Skeletal muscle tissue (tissue), 4 donors: ENCODE results near the gene PLCD3. TPM values are rescaled to one million over a fixed set of nuclear protein-coding genes. Genes with fewer than 3 reads are reported as not detected.
A peak's percentile ranks its signal among the peaks of the same experiment; 100 is the strongest.

Experiments
- H3K27ac ChIP-seq: one replicate; pipeline ENCODE4 v1.7.0; 2013; ENCODE audit warnings: mild to moderate bottlenecking, low read depth, low read length, inconsistent platforms
- H3K27me3 ChIP-seq, 3 donors: one replicate each; pipeline ENCODE4 v1.7.0; 2013; ENCODE audit warnings: low read length in 3 of 3; ENCODE audit not compliant: control insufficient read depth in 3 of 3, insufficient read depth in 3 of 3
- H3K36me3 ChIP-seq, 3 donors: one replicate each; pipeline ENCODE4 v1.7.0; 2013; ENCODE audit warnings: low read length in 3 of 3; ENCODE audit not compliant: control insufficient read depth in 3 of 3, insufficient read depth in 3 of 3
- H3K4me1 ChIP-seq, 3 donors: one replicate each; pipeline ENCODE4 v1.7.0; 2013; ENCODE audit warnings: low read length in 3 of 3, mild to moderate bottlenecking in 3 of 3; ENCODE audit not compliant: control insufficient read depth in 3 of 3, insufficient read depth in 3 of 3
- H3K4me3 ChIP-seq, 3 donors: one replicate each; pipeline ENCODE4 v1.7.0; 2013; ENCODE audit warnings: low read length in 3 of 3
- H3K9ac ChIP-seq, 3 donors: one replicate each; pipeline ENCODE4 v1.7.0; 2013; ENCODE audit warnings: low read length in 3 of 3, mild to moderate bottlenecking in 3 of 3, moderate library complexity in 2 of 3, low read depth in 1 of 3
- H3K9me3 ChIP-seq, 3 donors: one replicate each; pipeline ENCODE4 v1.7.0; 2013; ENCODE audit warnings: low read length in 3 of 3; ENCODE audit not compliant: control insufficient read depth in 3 of 3
- total RNA-seq: library from RNA; depleted of rRNA; stranded (reverse); fragments of >200 nt; gene quantifications from one replicate; pipeline ENCODE4 v1.2.3, GENCODE V29; 2014
- donor health status: Osteomylitis.

The PLCD3 gene
- total RNA-seq, 1 donor from 2014 or later, result 12.0 TPM

DNA sequence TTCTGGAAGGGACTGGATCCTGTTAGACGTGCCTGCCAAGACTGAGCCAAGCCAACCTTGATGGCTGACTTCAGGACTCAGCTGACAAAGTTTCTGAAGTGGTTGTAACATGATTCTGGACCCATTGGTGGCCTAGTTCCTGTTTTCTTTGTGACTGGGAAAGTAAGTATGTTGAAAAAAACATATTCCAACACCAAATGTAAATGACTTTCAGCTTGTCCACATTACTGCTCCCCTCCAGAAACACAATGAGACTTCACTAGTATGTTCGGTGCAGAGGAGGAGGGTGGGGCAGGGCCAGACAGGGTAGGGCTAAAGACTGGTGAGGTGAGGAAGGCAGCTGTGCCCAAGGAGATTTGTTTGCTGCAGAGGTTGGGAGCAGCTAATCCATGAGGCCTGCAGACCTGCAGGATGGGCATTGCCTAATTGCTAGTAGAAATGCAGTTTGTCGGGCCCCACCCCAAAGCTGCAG lies 44.8 kb downstream of the PLCD3 start:
- Histone ChIP-seq H3K4me1 (peaks cover 33 to 42% (median 37%) of the 10 kb centered on the region in 3 donors), H3K36me3 (peaks cover 44 to 63% (median 55%) of the 10 kb centered on the region in 3 donors), H3K27me3 (no peaks in the 10 kb centered on the region), H3K9me3 (no peaks in the 10 kb centered on the region), H3K27ac (peak overlapping the region; percentile 74), H3K9ac (peak overlapping the region in 2 of 3 donors; percentile 48 to 74), H3K4me3 (peak overlapping the region in 2 of 3 donors; percentile 24 to 40)

DNA sequence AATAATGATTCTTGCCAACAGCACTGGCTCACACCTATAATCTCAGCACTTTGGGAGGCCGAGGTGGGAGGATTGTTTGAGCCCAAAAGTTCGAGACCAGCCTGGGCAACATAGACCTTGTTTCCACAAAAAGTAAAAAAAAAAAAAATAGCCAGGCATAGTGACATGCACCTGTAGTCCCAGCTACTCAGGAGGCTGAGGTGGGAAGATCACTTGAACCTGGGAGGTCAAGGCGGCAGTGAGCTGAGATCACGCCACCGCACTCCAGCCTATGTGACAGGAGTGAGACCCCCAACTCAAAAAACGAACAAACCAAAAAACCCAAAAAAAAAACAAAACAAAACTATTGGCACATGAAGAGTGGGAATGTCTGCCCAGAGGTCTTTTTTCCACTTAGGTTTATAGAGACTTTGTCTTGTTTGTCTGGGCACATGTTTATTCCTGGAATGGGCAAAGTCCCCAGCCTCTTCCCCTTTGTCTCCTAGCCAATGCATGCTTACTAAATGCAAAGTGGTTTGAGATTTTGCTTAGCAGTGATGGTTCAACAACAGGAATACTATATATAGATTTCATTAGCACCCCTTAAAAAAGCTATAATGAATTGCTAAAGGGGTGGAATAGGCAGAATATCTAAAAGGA lies 45.3 kb downstream of the PLCD3 start:
- Histone ChIP-seq H3K4me3 (peak overlapping the region in 2 of 3 donors; percentile 30 to 40), H3K9me3 (no peaks in the 10 kb centered on the region), H3K4me1 (peaks cover 28 to 37% (median 32%) of the 10 kb centered on the region in 3 donors), H3K9ac (peak overlapping the region in 1 of 3 donors; percentile 74), H3K27ac (peak overlapping the region; percentile 74), H3K36me3 (peaks cover 48 to 60% (median 58%) of the 10 kb centered on the region in 3 donors), H3K27me3 (no peaks in the 10 kb centered on the region)

DNA sequence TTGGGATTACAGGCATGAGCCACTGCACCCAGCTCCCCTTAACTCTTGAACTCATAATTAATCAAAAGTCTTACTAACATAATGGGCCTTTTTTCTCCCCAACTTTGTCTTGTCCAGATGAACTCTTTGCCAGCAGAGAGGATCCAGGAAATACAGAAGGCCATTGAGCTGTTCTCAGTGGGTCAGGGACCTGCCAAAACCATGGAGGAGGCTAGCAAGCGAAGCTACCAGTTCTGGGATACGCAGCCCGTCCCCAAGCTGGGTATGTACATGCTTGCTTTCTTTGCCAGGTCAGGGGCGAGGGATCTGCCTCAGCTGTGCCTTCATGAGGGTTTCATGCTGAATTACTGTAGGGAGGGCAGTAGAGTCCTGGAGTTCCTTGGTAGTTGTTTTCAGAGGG lies 45.9 kb downstream of the PLCD3 start:
- peak overlapping the region; percentile 74 for H3K27ac ChIP-seq
- no peaks in the 10 kb centered on the region for H3K9me3 ChIP-seq
- no peak overlapping the region for H3K9ac ChIP-seq
- peaks cover 29 to 36% (median 33%) of the 10 kb centered on the region in 3 donors for H3K4me1 ChIP-seq
- H3K27me3 ChIP-seq, result no peaks in the 10 kb centered on the region
- peaks cover 52 to 62% (median 61%) of the 10 kb centered on the region in 3 donors for H3K36me3 ChIP-seq
- H3K4me3 ChIP-seq, result no peak overlapping the region

DNA sequence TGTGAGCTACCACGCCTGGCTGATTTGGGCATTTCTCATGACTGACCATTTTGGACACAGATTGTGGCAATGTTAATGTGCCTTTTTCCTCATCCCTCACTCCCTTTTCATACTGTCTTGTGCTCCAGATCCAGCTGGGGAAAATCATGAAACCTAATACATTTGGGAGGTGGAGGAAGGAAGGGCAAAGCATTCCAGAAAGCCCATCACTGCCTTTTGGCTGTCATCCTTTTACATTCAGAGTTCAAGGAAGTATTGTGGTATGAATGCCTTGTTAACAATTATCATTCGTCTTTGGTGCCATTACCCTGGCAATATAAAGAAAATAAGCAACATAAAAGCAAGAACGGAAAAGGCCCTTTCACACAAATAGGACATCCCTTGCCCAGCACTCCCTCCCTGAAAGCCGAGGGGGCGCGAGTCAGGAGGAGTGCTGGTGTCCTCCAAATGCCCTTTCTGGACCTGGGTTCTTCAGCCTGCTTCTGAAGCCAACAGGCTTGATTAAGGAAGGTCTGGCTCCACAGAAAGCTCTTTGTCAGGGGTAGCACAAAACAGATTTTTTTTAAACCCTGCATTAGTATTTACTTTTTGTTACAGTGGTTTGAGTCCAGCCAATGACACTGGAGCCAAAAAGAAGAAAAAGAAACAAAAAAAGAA lies 51.1 kb downstream of the PLCD3 start:
- Histone ChIP-seq H3K4me1 (peaks cover 9 to 19% (median 13%) of the 10 kb centered on the region in 3 donors), H3K4me3 (no peak overlapping the region), H3K36me3 (peaks cover 26 to 29% (median 28%) of the 10 kb centered on the region in 3 donors), H3K9me3 (no peaks in the 10 kb centered on the region), H3K27ac (no peak overlapping the region), H3K9ac (peak overlapping the region in 1 of 3 donors; percentile 5), H3K27me3 (no peaks in the 10 kb centered on the region)

DNA sequence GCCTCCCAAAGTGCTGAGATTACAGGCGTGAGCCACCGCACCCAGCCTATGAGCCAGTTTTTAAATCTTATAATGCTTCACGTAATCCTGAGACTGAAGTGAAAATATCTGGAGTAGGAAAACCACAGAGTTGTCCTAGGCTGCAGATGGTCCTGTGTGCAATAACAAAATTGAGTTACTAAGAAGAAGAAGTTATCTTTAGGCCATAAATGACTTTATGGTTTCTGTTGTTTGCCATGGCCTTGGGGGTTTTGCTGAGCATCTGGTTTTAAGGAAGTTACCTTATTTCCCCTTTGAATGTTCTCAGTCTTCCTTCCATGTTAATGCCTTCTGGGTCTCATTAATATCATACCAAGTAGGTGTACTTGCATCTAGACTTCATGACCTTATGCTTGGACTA lies 54.7 kb downstream of the PLCD3 start:
- Histone ChIP-seq H3K9me3 (no peaks in the 10 kb centered on the region), H3K4me3 (no peak overlapping the region), H3K9ac (peak overlapping the region in 1 of 3 donors; percentile 15), H3K4me1 (peaks cover 12 to 29% (median 13%) of the 10 kb centered on the region in 3 donors), H3K27ac (no peak overlapping the region), H3K36me3 (peaks cover 15 to 25% (median 20%) of the 10 kb centered on the region in 3 donors), H3K27me3 (no peaks in the 10 kb centered on the region)

DNA sequence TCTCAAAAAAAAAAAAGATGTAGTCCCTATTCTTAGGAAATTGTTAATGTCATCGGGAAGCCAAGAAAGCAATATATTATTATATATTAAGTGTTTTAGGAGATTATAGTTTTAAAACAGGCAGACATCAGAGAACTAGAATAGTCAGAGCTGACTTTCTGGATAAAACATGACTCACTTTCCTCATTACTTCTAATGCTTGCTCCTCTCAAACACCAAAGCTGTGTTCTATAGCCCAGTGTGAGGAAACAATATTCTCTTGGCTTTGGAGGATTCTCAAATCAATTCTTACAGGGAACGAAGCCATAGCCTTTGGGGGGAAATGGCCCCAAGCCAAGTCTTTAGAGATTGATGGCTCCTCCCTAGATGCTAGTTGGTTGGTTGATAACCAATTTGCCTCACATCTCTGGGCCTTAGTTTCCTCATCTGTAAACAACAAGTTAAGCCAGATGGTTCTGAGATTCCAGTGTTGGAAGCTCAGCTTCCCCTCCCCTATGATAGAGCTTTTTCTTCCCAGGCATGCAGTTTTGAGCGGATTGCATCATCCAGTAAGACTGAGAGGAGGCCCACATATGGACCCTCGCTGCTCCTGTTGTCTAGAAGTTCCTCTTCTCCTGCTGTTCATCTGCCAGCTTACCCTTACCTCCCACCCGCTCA lies 58.8 kb downstream of the PLCD3 start:
- Histone ChIP-seq H3K4me3 (no peak overlapping the region), H3K36me3 (peaks cover 13 to 15% (median 14%) of the 10 kb centered on the region in 3 donors), H3K9ac (no peak overlapping the region), H3K27me3 (no peaks in the 10 kb centered on the region), H3K4me1 (peaks cover 3 to 17% (median 6%) of the 10 kb centered on the region in 3 donors), H3K9me3 (no peaks in the 10 kb centered on the region), H3K27ac (no peak overlapping the region)

DNA sequence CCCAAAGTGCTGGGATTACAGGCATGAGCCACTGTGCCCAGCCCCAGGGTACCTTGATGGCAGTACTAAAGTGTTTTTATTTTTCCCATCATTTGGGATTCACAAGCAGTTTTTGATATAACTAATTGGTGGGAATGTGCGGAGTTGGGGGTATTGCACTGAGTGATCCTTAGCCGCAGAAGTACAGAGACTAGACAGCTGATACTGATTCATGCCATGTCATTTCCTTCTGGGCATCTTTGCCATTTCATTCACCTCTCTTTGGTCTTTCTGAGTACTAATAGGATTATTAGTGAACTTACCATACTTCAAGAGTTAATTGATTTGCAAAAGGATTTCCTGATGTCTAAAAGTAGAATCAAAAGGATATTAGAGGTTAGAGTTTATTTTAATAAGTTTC lies 61.5 kb downstream of the PLCD3 start:
- H3K27me3 ChIP-seq, result no peaks in the 10 kb centered on the region
- peaks cover 0 to 10% (median 5%) of the 10 kb centered on the region in 3 donors for H3K4me1 ChIP-seq
- H3K9me3 ChIP-seq, result no peaks in the 10 kb centered on the region
- H3K27ac ChIP-seq, result no peak overlapping the region
- H3K36me3 ChIP-seq, result peaks cover 13 to 14% (median 14%) of the 10 kb centered on the region in 3 donors
- H3K9ac ChIP-seq, result no peak overlapping the region
- no peak overlapping the region for H3K4me3 ChIP-seq

DNA sequence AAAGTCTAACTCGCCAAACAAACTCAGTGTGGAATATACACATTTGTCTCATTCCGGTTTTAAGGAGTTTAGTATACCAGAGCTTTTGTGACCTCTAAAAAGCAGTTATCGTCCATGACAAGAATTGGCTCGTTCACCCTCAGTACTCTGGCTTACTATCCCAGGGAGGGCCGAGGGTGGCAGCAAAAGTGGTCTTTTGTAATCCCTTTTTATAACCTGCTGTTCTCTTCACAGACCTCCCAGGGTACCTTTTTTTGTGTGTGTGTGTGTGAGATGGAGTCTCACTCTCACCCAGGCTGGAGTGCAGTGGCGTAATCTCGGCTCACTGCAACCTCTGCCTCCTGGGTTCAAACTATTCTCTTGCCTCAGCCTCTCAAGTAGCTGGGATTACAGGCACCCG lies 62.3 kb downstream of the PLCD3 start:
- Histone ChIP-seq H3K27ac (no peak overlapping the region), H3K4me3 (no peak overlapping the region), H3K4me1 (peaks cover under 1 to 7% (median 5%) of the 10 kb centered on the region in 3 donors), H3K9me3 (no peaks in the 10 kb centered on the region), H3K9ac (no peak overlapping the region), H3K27me3 (no peaks in the 10 kb centered on the region), H3K36me3 (peaks cover 13 to 14% (median 14%) of the 10 kb centered on the region in 3 donors)

DNA sequence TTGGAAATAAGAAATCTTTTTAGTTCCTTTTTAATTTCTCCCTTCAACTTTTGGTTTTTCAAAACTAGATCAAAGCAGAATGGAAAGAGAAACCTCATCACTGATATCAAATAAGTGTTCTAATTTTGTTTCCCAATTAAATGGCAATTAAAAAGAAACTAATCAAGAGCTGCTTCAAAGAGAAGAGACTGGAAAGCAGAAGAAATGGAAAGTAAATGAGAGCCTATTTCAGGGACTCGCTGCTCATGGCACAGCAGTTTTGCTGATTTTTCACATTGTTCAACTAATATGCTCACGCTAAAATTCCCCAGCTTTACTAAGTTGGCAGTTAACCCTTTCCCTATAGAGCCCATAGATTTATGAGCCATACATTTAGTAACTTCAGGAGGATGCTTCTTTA lies 64.7 kb downstream of the PLCD3 start:
- no peaks in the 10 kb centered on the region for H3K27me3 ChIP-seq
- no peak overlapping the region for H3K9ac ChIP-seq
- no peaks in the 10 kb centered on the region for H3K9me3 ChIP-seq
- peaks cover 11 to 20% (median 14%) of the 10 kb centered on the region in 3 donors for H3K4me1 ChIP-seq
- H3K36me3 ChIP-seq, result peaks cover 5 to 7% (median 7%) of the 10 kb centered on the region in 3 donors
- H3K4me3 ChIP-seq, result no peak overlapping the region
- H3K27ac ChIP-seq, result no peak overlapping the region
